ENCODE results near the gene RAPGEF4. TPM values are rescaled to one million over a fixed set of nuclear protein-coding genes. Genes with fewer than 3 reads are reported as not detected.

Gene RAPGEF4
- 12.4 and 13.9 TPM in 2 replicates for total RNA-seq

DNA sequence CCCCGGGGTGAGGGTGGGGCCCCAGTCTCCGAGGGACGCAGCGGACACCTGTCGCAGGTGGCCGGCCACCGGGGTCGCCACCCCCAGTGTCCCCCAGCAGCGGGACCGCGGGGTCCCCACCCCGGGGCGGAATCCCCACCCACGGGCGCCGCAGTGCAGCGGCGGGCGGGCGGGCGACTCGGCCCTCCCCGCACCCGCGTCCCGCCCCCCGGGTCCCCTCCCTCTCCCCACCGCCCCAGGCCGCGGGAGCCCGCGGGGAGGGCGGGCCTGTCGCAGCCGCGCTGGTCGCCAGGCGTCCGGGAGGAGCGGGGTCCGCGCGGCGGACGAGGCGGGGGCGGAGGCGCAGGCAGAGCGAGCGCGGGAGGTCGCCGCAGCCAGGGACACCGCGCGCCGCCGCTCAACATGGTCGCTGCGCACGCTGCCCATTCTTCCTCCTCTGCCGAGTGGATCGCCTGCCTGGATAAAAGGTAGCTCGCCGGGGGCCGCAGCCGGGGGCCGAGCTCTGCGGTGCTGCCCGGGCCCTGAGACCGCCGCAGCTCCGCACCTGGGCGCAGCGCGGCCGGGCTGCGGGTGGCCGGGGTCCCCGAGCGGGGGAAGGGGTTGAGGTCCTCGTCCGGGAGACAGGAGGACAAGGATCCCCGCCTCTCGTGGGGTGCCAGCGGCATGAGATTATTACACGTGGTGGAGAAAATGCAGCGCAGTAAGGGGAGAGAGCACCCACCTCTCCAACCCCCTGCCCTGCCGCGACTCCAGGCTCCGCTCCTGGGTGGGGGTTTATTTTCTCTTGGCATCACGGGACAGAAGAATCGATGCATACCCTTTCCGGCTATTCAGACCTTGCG is at the start of gene RAPGEF4:
RAPGEF4 (plus strand) TSS at position 264 of the 842 bp plus-strand sequence; CDS start at position 403, 139 bp downstream.

DNA sequence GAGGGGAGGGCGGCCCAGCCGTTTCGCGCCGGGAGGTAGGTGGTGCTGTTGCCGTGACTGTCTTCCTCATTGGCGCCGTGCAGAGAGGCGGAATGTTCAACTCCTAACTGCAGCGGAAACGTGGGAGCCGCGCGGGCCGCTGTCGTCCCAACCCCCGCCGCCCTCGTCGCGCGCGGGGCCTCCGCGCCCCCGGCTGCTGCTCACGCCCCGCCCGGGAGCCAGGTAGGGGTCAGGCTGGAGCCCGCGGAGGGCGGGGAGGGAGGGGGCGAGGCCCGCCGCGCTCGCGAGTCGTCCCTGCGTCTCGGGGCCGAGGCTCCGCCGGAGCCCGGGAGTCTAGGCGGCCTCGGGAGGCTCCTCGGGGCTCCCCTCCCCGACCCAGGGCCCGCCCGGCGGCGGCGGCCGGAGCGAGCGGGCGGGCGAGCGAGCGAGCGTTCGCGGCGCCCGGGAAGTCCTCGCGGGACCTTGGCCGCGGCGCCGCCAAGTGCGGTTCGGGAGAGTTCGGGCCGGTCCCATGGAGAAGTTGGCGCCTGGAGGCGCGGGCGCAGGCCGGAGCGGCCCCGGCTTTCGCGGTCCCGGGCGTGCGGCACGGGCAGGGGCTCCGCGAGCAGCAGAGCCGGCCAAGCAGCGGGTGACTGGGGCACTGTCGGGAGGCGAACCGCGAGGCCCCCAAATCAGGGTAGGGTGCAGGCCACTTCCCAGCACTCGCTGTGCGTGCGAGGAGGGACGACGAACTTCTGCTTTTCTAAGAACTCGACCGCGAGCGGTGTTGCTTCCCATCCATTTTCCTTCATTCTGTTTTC is 340.3 kb downstream of the RAPGEF4 start, which contains the start of gene MAP3K20:
MAP3K20 (plus strand) TSS at position 66 of the 800 bp plus-strand sequence. CDS start 15,186 bp downstream, outside the sequence.

Small RNAs within 50 kb of the gene (small RNA-seq; reads per million reads assigned to genes)
- gene RF01210 = not detected

Other genes with a start within 250 kb of the RAPGEF4 start
- gene PDK1, start 179.8 kb upstream of the RAPGEF4 start, total RNA-seq = 13.1 and 15.6 TPM in 2 replicates